GM23338 (cell line): ENCODE data around the gene PSMA3.

Source experiments
- CREB1 ChIP-seq: fragments of 250-450 bp; sonication (Bioruptor Pico); IDR thresholded peaks from 2 replicates; pipeline ENCODE4 v1.5.0; 2020; ENCODE audit warnings: low read depth, mild to moderate bottlenecking, moderate library complexity
- EZH2 ChIP-seq: fragments of 200-600 bp; sonication (generic); IDR thresholded peaks from one replicate; pipeline ENCODE4 v1.8.0; 2017; ENCODE audit warnings: antibody characterized with exemption, mild to moderate bottlenecking, low read depth; ENCODE audit not compliant: unreplicated experiment
- EZH2phosphoT487 ChIP-seq: fragments of 200-600 bp; sonication (generic); IDR thresholded peaks from one replicate; pipeline ENCODE4 v1.8.1; 2018; ENCODE audit warnings: antibody characterized with exemption; ENCODE audit not compliant: unreplicated experiment
- JUNB ChIP-seq: IDR thresholded peaks from one replicate; pipeline ENCODE4 v1.6.1; 2016; ENCODE audit warnings: antibody characterized with exemption; ENCODE audit not compliant: unreplicated experiment
- NANOG ChIP-seq: IDR thresholded peaks from 2 replicates; pipeline ENCODE4 v1.6.1; 2016; ENCODE audit warnings: antibody characterized with exemption, borderline replicate concordance
- POLR2AphosphoS5 ChIP-seq: IDR thresholded peaks from 2 replicates; pipeline ENCODE4 v1.6.1; 2016; ENCODE audit warnings: antibody characterized with exemption, low read depth
- STAT1 ChIP-seq: IDR thresholded peaks from one replicate; pipeline ENCODE4 v1.6.1; 2016; ENCODE audit warnings: antibody characterized with exemption; ENCODE audit not compliant: unreplicated experiment
- ZNF114 ChIP-seq: fragments of 250-450 bp; sonication (Bioruptor Pico); IDR thresholded peaks from 2 replicates; pipeline ENCODE4 v1.5.0; 2020; ENCODE audit warnings: mild to moderate bottlenecking, moderate library complexity
- ZNF331 ChIP-seq: fragments of 250-450 bp; sonication (Bioruptor Pico); IDR thresholded peaks from 2 replicates; pipeline ENCODE4 v1.5.0; 2020; ENCODE audit warnings: low read depth, mild to moderate bottlenecking, moderate library complexity
- TF ChIP-seq, protein P1 (sequence below), 2 experiments: fragments of 200-600 bp in 1 of 2; sonication (generic) in 1 of 2; conservative IDR thresholded peaks; 2 replicates each; pipeline versions ENCODE4 v1.5.1 to v1.6.1; 2016 to 2017; ENCODE audit warnings: antibody characterized with exemption in 2 of 2, low read depth in 2 of 2, mild to moderate bottlenecking in 2 of 2, moderate library complexity in 1 of 2
- TF ChIP-seq, protein P2 (sequence below): IDR thresholded peaks from one replicate; pipeline ENCODE4 v1.6.1; 2018; ENCODE audit warnings: antibody characterized with exemption; ENCODE audit not compliant: unreplicated experiment
- TF ChIP-seq, protein P3 (sequence below): fragments of 250-450 bp; sonication (Bioruptor Pico); IDR thresholded peaks from 2 replicates; pipeline ENCODE4 v1.5.0; 2020; ENCODE audit warnings: mild to moderate bottlenecking, moderate library complexity
- TF ChIP-seq, protein P4 (sequence below): IDR thresholded peaks from 2 replicates; pipeline ENCODE4 v1.6.1; 2016; ENCODE audit warnings: antibody characterized with exemption

DNA sequence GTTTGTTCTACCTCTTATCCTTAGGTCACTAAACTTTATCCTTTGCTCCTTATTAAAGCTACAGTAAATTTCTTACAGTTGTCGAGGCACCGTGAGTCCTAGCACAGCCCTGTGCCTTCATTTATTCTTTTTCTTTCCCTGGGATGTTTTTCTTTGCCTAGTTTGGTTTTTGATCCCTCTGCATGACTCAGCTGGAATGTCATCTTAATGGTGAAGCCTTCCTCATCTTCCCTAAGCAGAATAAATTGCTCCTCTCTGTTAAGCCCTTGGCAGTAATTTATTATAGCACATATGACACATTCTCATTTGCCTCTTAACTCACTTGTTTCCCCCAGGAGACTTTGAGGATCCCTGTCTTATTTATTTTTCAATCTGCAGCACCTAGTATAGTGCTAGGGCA is 28.1 kb upstream of the PSMA3 start:
- TF ChIP-seq, protein P1, sequence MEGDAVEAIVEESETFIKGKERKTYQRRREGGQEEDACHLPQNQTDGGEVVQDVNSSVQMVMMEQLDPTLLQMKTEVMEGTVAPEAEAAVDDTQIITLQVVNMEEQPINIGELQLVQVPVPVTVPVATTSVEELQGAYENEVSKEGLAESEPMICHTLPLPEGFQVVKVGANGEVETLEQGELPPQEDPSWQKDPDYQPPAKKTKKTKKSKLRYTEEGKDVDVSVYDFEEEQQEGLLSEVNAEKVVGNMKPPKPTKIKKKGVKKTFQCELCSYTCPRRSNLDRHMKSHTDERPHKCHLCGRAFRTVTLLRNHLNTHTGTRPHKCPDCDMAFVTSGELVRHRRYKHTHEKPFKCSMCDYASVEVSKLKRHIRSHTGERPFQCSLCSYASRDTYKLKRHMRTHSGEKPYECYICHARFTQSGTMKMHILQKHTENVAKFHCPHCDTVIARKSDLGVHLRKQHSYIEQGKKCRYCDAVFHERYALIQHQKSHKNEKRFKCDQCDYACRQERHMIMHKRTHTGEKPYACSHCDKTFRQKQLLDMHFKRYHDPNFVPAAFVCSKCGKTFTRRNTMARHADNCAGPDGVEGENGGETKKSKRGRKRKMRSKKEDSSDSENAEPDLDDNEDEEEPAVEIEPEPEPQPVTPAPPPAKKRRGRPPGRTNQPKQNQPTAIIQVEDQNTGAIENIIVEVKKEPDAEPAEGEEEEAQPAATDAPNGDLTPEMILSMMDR (conservative IDR thresholded peaks at IDR 0.05; ENCODE audit: low read depth in 2 of 2): no peak
- TF ChIP-seq CREB1 (CRISPR knock-in tag): no peak
- no peak for TF ChIP-seq POLR2AphosphoS5
- TF ChIP-seq EZH2: no peak
- TF ChIP-seq, protein P2, sequence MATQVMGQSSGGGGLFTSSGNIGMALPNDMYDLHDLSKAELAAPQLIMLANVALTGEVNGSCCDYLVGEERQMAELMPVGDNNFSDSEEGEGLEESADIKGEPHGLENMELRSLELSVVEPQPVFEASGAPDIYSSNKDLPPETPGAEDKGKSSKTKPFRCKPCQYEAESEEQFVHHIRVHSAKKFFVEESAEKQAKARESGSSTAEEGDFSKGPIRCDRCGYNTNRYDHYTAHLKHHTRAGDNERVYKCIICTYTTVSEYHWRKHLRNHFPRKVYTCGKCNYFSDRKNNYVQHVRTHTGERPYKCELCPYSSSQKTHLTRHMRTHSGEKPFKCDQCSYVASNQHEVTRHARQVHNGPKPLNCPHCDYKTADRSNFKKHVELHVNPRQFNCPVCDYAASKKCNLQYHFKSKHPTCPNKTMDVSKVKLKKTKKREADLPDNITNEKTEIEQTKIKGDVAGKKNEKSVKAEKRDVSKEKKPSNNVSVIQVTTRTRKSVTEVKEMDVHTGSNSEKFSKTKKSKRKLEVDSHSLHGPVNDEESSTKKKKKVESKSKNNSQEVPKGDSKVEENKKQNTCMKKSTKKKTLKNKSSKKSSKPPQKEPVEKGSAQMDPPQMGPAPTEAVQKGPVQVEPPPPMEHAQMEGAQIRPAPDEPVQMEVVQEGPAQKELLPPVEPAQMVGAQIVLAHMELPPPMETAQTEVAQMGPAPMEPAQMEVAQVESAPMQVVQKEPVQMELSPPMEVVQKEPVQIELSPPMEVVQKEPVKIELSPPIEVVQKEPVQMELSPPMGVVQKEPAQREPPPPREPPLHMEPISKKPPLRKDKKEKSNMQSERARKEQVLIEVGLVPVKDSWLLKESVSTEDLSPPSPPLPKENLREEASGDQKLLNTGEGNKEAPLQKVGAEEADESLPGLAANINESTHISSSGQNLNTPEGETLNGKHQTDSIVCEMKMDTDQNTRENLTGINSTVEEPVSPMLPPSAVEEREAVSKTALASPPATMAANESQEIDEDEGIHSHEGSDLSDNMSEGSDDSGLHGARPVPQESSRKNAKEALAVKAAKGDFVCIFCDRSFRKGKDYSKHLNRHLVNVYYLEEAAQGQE: no peak
- TF ChIP-seq STAT1: no peak
- TF ChIP-seq EZH2phosphoT487: no peak
- no peak for TF ChIP-seq JUNB
- no peak for TF ChIP-seq NANOG
- TF ChIP-seq, protein P3, sequence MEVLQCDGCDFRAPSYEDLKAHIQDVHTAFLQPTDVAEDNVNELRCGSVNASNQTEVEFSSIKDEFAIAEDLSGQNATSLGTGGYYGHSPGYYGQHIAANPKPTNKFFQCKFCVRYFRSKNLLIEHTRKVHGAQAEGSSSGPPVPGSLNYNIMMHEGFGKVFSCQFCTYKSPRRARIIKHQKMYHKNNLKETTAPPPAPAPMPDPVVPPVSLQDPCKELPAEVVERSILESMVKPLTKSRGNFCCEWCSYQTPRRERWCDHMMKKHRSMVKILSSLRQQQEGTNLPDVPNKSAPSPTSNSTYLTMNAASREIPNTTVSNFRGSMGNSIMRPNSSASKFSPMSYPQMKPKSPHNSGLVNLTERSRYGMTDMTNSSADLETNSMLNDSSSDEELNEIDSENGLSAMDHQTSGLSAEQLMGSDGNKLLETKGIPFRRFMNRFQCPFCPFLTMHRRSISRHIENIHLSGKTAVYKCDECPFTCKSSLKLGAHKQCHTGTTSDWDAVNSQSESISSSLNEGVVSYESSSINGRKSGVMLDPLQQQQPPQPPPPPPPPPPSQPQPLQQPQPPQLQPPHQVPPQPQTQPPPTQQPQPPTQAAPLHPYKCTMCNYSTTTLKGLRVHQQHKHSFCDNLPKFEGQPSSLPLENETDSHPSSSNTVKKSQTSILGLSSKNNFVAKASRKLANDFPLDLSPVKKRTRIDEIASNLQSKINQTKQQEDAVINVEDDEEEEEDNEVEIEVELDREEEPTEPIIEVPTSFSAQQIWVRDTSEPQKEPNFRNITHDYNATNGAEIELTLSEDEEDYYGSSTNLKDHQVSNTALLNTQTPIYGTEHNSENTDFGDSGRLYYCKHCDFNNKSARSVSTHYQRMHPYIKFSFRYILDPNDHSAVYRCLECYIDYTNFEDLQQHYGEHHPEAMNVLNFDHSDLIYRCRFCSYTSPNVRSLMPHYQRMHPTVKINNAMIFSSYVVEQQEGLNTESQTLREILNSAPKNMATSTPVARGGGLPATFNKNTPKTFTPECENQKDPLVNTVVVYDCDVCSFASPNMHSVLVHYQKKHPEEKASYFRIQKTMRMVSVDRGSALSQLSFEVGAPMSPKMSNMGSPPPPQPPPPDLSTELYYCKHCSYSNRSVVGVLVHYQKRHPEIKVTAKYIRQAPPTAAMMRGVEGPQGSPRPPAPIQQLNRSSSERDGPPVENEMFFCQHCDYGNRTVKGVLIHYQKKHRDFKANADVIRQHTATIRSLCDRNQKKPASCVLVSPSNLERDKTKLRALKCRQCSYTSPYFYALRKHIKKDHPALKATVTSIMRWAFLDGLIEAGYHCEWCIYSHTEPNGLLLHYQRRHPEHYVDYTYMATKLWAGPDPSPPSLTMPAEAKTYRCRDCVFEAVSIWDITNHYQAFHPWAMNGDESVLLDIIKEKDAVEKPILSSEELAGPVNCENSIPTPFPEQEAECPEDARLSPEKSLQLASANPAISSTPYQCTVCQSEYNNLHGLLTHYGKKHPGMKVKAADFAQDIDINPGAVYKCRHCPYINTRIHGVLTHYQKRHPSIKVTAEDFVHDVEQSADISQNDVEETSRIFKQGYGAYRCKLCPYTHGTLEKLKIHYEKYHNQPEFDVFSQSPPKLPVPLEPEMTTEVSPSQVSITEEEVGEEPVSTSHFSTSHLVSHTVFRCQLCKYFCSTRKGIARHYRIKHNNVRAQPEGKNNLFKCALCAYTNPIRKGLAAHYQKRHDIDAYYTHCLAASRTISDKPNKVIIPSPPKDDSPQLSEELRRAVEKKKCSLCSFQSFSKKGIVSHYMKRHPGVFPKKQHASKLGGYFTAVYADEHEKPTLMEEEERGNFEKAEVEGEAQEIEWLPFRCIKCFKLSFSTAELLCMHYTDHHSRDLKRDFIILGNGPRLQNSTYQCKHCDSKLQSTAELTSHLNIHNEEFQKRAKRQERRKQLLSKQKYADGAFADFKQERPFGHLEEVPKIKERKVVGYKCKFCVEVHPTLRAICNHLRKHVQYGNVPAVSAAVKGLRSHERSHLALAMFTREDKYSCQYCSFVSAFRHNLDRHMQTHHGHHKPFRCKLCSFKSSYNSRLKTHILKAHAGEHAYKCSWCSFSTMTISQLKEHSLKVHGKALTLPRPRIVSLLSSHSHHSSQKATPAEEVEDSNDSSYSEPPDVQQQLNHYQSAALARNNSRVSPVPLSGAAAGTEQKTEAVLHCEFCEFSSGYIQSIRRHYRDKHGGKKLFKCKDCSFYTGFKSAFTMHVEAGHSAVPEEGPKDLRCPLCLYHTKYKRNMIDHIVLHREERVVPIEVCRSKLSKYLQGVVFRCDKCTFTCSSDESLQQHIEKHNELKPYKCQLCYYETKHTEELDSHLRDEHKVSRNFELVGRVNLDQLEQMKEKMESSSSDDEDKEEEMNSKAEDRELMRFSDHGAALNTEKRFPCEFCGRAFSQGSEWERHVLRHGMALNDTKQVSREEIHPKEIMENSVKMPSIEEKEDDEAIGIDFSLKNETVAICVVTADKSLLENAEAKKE (CRISPR knock-in tag): no peak
- no peak for TF ChIP-seq ZNF331
- TF ChIP-seq, protein P4, sequence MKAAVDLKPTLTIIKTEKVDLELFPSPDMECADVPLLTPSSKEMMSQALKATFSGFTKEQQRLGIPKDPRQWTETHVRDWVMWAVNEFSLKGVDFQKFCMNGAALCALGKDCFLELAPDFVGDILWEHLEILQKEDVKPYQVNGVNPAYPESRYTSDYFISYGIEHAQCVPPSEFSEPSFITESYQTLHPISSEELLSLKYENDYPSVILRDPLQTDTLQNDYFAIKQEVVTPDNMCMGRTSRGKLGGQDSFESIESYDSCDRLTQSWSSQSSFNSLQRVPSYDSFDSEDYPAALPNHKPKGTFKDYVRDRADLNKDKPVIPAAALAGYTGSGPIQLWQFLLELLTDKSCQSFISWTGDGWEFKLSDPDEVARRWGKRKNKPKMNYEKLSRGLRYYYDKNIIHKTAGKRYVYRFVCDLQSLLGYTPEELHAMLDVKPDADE: no peak
- no peak for TF ChIP-seq ZNF114
